Vagina (tissue), 2 donors: ENCODE results near the gene C12orf56. TPM values are rescaled to one million over a fixed set of nuclear protein-coding genes. Genes with fewer than 3 reads are reported as not detected.

ENCODE experiments used
- DNase-seq, 2 donors: peaks; one replicate each; pipeline ENCODE4 v3.0.0-alpha.2; 2017; ENCODE audit errors: extremely low spot score in 2 of 2
- H3K27ac ChIP-seq: fragments of 200-600 bp; sonication (generic); one replicate; pipeline ENCODE4 v1.5.1; 2019
- H3K27me3 ChIP-seq: fragments of 200-600 bp; sonication (generic); one replicate; pipeline ENCODE4 v1.5.1; 2019
- H3K36me3 ChIP-seq, 2 donors: fragments of 200-600 bp; sonication (generic); one replicate each; pipeline ENCODE4 v1.5.1; 2017 to 2019
- H3K4me1 ChIP-seq: fragments of 200-600 bp; sonication (generic); one replicate; pipeline ENCODE4 v1.5.1; 2019
- H3K4me3 ChIP-seq, 2 donors: fragments of 200-600 bp; sonication (generic); 1 replicate in 1 of 2; 2 replicates in 1 of 2; pipeline ENCODE4 v1.5.1; 2016 to 2019
- H3K9me3 ChIP-seq: fragments of 200-600 bp; sonication (generic); one replicate; pipeline ENCODE4 v1.5.1; 2019
- CTCF ChIP-seq, 3 experiments: fragments of 450-650 bp in 2 of 3; fragments of 200-600 bp in 1 of 3; sonication (generic) in 1 of 3; IDR thresholded peaks; one replicate each; pipeline ENCODE4 v1.5.1; 2017 to 2019; ENCODE audit warnings: antibody characterized with exemption in 3 of 3, mild to moderate bottlenecking in 2 of 3, moderate library complexity in 2 of 3
- POLR2A ChIP-seq, 2 donors: fragments of 450-650 bp; IDR thresholded peaks; one replicate each; pipeline ENCODE4 v1.6.1; 2017; ENCODE audit warnings: antibody characterized with exemption in 2 of 2, mild to moderate bottlenecking in 2 of 2, moderate library complexity in 2 of 2
- POLR2AphosphoS5 ChIP-seq, 2 donors: sonication (generic); formaldehyde crosslinking; IDR thresholded peaks; one replicate each; pipeline ENCODE4 v1.9.0; 2017; ENCODE audit warnings: antibody characterized with exemption in 2 of 2, mild to moderate bottlenecking in 2 of 2, low read depth in 1 of 2; ENCODE audit not compliant: insufficient read depth in 1 of 2
- intact Hi-C: fragments of 100-400 bp; cut with DNase I; formaldehyde crosslinking; loops from one replicate; pipeline ENCODE4 v1.15.1; 2023
- total RNA-seq: library from RNA; depleted of rRNA; stranded (reverse); fragments of >200 nt; gene quantifications from one replicate; pipeline ENCODE4 v1.2.3, GENCODE V29; 2016

Gene C12orf56
- total RNA-seq, 1 donor from 2014 or later = 7.4 TPM

DNA sequence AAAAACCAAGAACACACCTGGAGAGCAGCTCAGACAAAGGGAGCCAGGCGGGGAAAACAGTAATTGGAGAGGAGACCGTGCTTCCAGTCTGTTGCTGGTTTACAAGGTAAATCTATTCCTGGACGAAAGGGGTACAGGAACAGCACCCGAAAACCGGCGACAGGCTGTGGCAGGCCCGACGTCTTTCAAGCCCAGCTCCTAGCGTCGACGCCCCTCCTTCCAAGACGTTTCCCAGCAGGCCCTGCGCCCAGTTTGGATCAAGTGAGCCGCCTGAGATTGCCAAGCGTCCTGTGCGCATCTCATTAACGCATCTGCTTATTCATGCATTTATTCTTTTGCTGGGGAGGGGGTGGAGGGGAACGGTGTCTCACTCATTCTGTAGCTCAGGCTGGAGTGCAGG lies 1.4 kb downstream of the C12orf56 start:
- Histone ChIP-seq H3K4me3 (no peak overlapping the region), H3K36me3 (no peaks in the 10 kb centered on the region), H3K27ac (no peak overlapping the region), H3K9me3 (no peaks in the 10 kb centered on the region), H3K4me1 (peaks cover 18% of the 10 kb centered on the region), H3K27me3 (no peaks in the 10 kb centered on the region)
- intact Hi-C loops = no loop called here
- TF ChIP-seq CTCF (IDR thresholded peaks at IDR 0.05) (no peak), POLR2AphosphoS5 (IDR thresholded peaks at IDR 0.05; ENCODE audit: insufficient read depth in 1 of 2, low read depth in 1 of 2) (no peak), POLR2A (IDR thresholded peaks at IDR 0.05) (no peak)
- DNase-seq = peak in 1 of 2 donors; percentile 44

GRCh38 chr12:64387197-64387816 lies 3.3 kb downstream of the C12orf56 start:
- Histone ChIP-seq H3K27ac (no peak overlapping the region), H3K36me3 (no peaks in the 10 kb centered on the region), H3K4me1 (peaks cover 18% of the 10 kb centered on the region), H3K9me3 (no peaks in the 10 kb centered on the region), H3K27me3 (no peaks in the 10 kb centered on the region), H3K4me3 (no peak overlapping the region)
- no peak for DNase-seq
- intact Hi-C loops = no loop called here
- TF ChIP-seq POLR2AphosphoS5 (IDR thresholded peaks at IDR 0.05; ENCODE audit: insufficient read depth in 1 of 2, low read depth in 1 of 2) = no peak
- no peak for TF ChIP-seq CTCF (IDR thresholded peaks at IDR 0.05)
- TF ChIP-seq POLR2A (IDR thresholded peaks at IDR 0.05) = no peak

DNA sequence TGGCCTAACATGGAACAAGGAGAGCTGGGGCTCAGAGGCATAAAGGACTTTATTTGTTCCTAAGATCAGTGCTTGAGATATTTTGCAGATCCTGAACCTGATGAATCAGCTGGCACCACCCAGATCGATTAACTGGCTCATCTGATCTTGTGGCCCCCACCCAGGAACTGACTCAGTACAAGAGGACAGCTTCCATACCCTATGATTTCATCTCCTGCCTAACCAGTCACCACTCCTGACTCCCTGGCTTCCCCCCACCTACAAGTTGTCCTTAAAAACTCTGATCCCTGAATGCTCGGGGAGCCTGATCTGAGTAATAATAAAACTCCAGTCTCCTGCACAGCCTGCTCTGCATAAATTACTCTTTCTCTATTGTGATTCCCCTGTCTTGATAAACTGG lies 5.1 kb downstream of the C12orf56 start:
- TF ChIP-seq POLR2A (IDR thresholded peaks at IDR 0.05) = no peak
- no peak for TF ChIP-seq CTCF (IDR thresholded peaks at IDR 0.05)
- no peak for TF ChIP-seq POLR2AphosphoS5 (IDR thresholded peaks at IDR 0.05; ENCODE audit: insufficient read depth in 1 of 2, low read depth in 1 of 2)
- no peak overlapping the region for H3K27ac ChIP-seq
- intact Hi-C loops = no loop called here
- H3K4me1 ChIP-seq = peaks cover 15% of the 10 kb centered on the region
- H3K9me3 ChIP-seq = no peaks in the 10 kb centered on the region
- H3K36me3 ChIP-seq = no peaks in the 10 kb centered on the region
- no peaks in the 10 kb centered on the region for H3K27me3 ChIP-seq
- no peak for DNase-seq
- H3K4me3 ChIP-seq = no peak overlapping the region

DNA sequence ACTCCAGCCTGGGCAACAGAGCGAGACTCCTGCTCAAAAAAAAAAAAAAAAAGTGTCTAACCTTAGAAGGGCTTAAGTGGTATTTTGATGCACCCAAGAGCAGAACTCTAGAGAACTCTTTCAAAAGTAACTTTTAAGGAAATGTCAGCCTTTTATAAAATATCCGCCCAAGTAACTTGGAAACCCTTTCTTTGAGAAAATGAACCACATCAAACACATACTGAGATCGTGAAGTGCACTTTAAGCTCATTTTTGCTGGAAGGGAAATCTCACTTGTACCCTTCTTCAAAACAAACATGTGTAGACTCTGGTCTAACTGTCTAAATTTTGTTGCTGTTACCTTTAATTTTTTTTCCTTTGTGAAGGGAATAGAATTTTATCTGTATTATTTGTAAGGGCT lies 5.5 kb downstream of the C12orf56 start:
- Histone ChIP-seq H3K4me1 (peaks cover 10% of the 10 kb centered on the region), H3K27me3 (no peaks in the 10 kb centered on the region), H3K27ac (no peak overlapping the region), H3K4me3 (no peak overlapping the region), H3K9me3 (no peaks in the 10 kb centered on the region), H3K36me3 (no peaks in the 10 kb centered on the region)
- no peak for TF ChIP-seq CTCF (IDR thresholded peaks at IDR 0.05)
- TF ChIP-seq POLR2AphosphoS5 (IDR thresholded peaks at IDR 0.05; ENCODE audit: insufficient read depth in 1 of 2, low read depth in 1 of 2) = no peak
- TF ChIP-seq POLR2A (IDR thresholded peaks at IDR 0.05) = no peak
- intact Hi-C loops = no loop called here
- DNase-seq = no peak

DNA sequence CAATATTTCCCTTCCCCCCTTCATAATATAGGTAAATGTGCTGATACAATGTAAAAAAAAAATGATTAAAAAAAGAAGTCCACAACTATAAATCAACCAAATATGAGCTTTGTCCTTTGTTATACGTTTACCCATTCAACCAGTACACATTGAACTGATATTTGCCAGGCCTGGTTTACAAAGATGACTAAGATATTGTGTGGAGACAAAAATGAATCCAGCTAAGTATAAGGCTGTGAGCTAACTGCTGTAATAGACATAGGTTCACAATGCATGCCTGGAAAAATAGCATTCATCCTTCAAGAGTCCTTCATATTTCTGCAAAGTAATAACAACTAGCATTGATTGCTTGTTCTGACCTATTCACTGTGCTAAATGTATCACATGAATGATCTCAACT lies 6.9 kb downstream of the C12orf56 start:
- Histone ChIP-seq H3K27ac (no peak overlapping the region), H3K27me3 (no peaks in the 10 kb centered on the region), H3K4me1 (peaks cover 8% of the 10 kb centered on the region), H3K9me3 (no peaks in the 10 kb centered on the region), H3K36me3 (no peaks in the 10 kb centered on the region), H3K4me3 (no peak overlapping the region)
- DNase-seq = no peak
- TF ChIP-seq CTCF (IDR thresholded peaks at IDR 0.05) (no peak), POLR2AphosphoS5 (IDR thresholded peaks at IDR 0.05; ENCODE audit: insufficient read depth in 1 of 2, low read depth in 1 of 2) (no peak), POLR2A (IDR thresholded peaks at IDR 0.05) (no peak)
- intact Hi-C loops = no loop called here
